Left ventricle myocardium inferior (tissue), 1 donor: Measurements from ENCODE around the gene SLC39A13. TPM values are rescaled to one million over a fixed set of nuclear protein-coding genes. Genes with fewer than 3 reads are reported as not detected.

ENCODE experiments used
- DNase-seq: peaks from one replicate; pipeline ENCODE4 v3.0.0-alpha.2; 2020
- H3K27ac ChIP-seq: fragments of 200-600 bp; replicated peaks from 2 replicates; pipeline ENCODE4 v1.8.0; 2021
- H3K27me3 ChIP-seq: fragments of 200-600 bp; 2 replicates; pipeline ENCODE4 v1.8.0; 2021; ENCODE audit warnings: low read depth
- H3K36me3 ChIP-seq: fragments of 200-600 bp; 2 replicates; pipeline ENCODE4 v1.8.0; 2021
- H3K4me1 ChIP-seq: fragments of 200-600 bp; 2 replicates; pipeline ENCODE4 v1.8.0; 2021
- H3K4me3 ChIP-seq: fragments of 200-600 bp; 2 replicates; pipeline ENCODE4 v1.8.0; 2021; ENCODE audit warnings: mild to moderate bottlenecking, moderate library complexity
- H3K9me3 ChIP-seq: fragments of 200-600 bp; replicated peaks from 2 replicates; pipeline ENCODE4 v1.8.0; 2021
- intact Hi-C: fragments of 100-400 bp; cut with micrococcal nuclease; formaldehyde crosslinking; loops from one replicate; pipeline ENCODE4 v1.11.0; 2022
- total RNA-seq: library from RNA; stranded (reverse); fragmentation: NEBNext Ultra II Directional; extraction: Animal tissue kit (Norgen Biotek cat#: 25700); gene quantifications from one replicate; pipeline ENCODE4 v1.2.1, GENCODE V29; 2021
- TF ChIP-seq, protein P1 (sequence below): fragments of 200-600 bp; IDR thresholded peaks from 2 replicates; pipeline ENCODE4 v1.8.0; 2021; ENCODE audit warnings: antibody characterized with exemption, mild to moderate bottlenecking, borderline replicate concordance
- donor health status: DM: no; HTN: yes; CAD: no; lungs with severe emphysema.

SLC39A13 gene
- total RNA-seq, 1 donor from 2014 or later = 36.5 TPM

DNA sequence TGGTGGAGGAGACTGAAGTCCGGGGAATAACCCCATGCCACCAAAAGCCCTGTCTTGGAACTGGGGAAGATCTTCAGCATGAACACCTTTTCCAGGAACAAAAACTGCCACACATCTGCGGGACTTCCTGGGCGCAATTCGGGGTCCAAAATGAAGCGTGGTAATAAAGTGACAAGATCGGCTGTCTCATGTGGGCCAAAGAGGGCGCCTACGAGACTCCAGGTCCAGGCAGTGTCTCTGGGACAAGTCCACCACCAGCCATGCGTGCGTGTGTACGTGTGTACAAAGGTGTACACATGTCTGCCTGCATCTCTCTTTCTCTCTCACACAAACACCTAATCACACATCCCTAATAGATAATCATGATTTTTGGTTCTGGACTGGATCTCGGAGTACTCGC lies 47.0 kb upstream of the SLC39A13 start:
- peaks cover 13% of the 10 kb centered on the region for H3K4me1 ChIP-seq
- H3K4me3 ChIP-seq = no peak overlapping the region
- H3K9me3 ChIP-seq = no peaks in the 10 kb centered on the region
- H3K27me3 ChIP-seq = no peaks in the 10 kb centered on the region
- no peak for DNase-seq
- H3K36me3 ChIP-seq = no peaks in the 10 kb centered on the region
- intact Hi-C loops = no loop called here
- TF ChIP-seq, protein P1, sequence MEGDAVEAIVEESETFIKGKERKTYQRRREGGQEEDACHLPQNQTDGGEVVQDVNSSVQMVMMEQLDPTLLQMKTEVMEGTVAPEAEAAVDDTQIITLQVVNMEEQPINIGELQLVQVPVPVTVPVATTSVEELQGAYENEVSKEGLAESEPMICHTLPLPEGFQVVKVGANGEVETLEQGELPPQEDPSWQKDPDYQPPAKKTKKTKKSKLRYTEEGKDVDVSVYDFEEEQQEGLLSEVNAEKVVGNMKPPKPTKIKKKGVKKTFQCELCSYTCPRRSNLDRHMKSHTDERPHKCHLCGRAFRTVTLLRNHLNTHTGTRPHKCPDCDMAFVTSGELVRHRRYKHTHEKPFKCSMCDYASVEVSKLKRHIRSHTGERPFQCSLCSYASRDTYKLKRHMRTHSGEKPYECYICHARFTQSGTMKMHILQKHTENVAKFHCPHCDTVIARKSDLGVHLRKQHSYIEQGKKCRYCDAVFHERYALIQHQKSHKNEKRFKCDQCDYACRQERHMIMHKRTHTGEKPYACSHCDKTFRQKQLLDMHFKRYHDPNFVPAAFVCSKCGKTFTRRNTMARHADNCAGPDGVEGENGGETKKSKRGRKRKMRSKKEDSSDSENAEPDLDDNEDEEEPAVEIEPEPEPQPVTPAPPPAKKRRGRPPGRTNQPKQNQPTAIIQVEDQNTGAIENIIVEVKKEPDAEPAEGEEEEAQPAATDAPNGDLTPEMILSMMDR = no peak
- peak overlapping the region; percentile 63 for H3K27ac ChIP-seq

DNA sequence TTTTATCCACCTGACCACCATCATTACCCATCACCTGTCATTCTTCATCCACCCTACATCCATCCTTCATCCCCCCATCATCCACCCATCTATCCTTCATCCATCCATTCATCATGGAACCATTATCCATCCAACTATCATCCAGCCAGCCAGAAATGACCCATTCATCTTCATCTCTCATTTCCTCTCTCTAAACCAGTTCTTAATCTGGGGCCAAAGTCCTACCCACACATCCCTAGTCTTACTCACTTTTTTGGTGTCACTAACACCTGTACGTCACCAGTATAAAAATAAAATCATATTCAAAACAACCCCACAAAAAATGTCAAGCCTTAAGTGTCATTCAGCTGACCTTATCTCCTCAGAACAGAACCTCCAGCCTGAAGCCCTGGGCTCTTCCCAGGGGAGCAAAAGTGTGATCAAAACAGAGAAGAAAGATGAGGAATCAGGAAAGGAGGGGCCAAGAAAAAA lies 42.3 kb upstream of the SLC39A13 start:
- Histone ChIP-seq H3K9me3 (no peaks in the 10 kb centered on the region), H3K27me3 (no peaks in the 10 kb centered on the region), H3K36me3 (no peaks in the 10 kb centered on the region), H3K4me3 (no peak overlapping the region), H3K4me1 (peaks cover 6% of the 10 kb centered on the region), H3K27ac (no peak overlapping the region)
- TF ChIP-seq, protein P1 = no peak
- intact Hi-C loops = no loop called here
- DNase-seq = no peak

DNA sequence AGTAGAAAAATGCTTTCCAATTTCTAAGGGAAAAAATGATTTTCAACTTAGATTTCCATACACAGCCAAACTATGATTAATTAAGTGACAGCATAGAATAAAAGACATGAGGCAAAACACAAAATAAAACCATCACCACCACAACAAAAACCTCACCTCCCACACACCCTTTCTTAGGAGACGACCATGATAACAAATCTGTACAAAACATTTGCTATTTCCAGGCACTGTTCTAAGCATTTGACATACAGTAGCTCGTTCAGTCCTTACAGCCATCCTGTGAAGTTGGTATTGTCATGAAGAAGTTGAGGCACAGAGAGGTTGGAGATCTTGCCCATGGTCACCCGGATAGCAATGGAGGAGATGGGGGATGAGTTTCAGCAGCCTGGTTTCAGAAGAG lies 38.7 kb upstream of the SLC39A13 start:
- Histone ChIP-seq H3K27me3 (no peaks in the 10 kb centered on the region), H3K4me1 (no peaks in the 10 kb centered on the region), H3K36me3 (no peaks in the 10 kb centered on the region), H3K4me3 (no peak overlapping the region), H3K9me3 (no peaks in the 10 kb centered on the region), H3K27ac (no peak overlapping the region)
- no peak for DNase-seq
- intact Hi-C loops = no loop called here
- TF ChIP-seq, protein P1 = no peak

DNA sequence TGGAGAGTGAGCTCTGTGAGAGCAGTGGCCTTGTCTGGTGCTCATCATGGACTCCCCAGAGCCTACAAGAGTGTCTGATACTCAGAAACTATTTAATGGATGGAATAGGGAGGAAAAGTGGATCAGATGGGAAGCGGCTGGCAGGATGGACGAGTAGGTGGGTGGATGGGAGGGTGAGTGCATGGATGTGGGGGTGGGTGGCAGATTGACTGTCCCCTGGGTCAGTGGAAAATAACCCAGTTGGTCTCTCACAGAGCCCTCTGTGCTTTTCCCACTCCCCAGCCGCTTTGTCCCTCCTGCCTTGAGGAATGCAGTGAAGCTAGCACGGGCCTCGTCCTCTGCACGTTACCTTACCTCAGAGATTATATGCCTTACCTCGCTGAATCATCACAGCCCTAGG lies 36.0 kb upstream of the SLC39A13 start:
- no peak for DNase-seq
- TF ChIP-seq, protein P1 = no peak
- Histone ChIP-seq H3K9me3 (no peaks in the 10 kb centered on the region), H3K27me3 (no peaks in the 10 kb centered on the region), H3K36me3 (no peaks in the 10 kb centered on the region), H3K27ac (no peak overlapping the region), H3K4me1 (no peaks in the 10 kb centered on the region), H3K4me3 (no peak overlapping the region)
- intact Hi-C loops = no loop called here

DNA sequence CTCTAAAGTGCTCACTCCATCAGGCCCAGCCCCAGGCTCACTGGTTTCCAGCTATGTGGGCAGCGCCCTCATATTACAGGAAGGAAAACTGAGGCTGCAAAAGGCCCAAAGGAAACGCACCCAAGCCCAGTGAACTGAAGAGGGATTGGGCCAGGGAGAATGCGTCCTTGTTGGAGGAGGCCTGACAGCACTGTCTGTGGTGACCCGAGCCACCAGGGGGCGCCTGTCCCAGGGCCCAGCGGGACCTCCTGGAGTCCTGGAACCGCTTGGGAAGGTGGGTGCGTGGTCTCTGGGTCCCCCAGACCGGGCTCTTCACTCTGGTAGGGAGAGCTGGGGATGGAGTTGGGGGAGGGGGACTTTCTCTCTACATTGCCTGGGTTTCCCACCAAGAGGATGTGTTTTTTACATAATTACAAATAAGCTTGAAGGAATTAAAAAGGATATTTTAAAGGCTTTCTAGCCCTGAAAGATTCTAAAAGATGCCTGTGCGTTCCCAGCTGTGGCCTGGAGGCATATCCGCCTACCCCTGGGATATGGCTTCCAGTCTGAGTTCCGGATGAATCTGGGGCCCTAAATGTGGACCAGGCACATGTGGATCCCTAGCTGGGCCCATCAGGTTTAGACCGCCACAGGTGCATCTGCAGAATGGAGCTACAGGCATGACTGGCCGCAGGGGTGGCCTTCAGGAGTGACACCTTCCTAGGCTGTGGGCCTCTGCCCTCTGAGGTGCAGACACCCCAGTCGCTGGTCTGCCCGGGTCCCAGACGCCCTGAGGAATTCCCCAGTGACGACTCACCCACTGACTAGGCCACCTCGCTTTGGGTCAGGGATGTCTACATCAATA lies 34.3 kb upstream of the SLC39A13 start:
- TF ChIP-seq, protein P1 = peak; percentile 99
- Histone ChIP-seq H3K9me3 (no peaks in the 10 kb centered on the region), H3K4me1 (no peaks in the 10 kb centered on the region), H3K4me3 (no peak overlapping the region), H3K27ac (no peak overlapping the region), H3K36me3 (no peaks in the 10 kb centered on the region), H3K27me3 (no peaks in the 10 kb centered on the region)
- peak; percentile 84 for DNase-seq
- intact Hi-C loops = no loop called here
